HG02588 (cell line): Measurements from ENCODE around the gene SVEP1.

Source experiments
- ATAC-seq: cut with Tn5 transposase; IDR thresholded peaks from one replicate; pipeline ENCODE4 v1.9.1; 2021; ENCODE audit warnings: mild to moderate bottlenecking, moderate library complexity; ENCODE audit not compliant: unreplicated experiment

SVEP1 gene

DNA sequence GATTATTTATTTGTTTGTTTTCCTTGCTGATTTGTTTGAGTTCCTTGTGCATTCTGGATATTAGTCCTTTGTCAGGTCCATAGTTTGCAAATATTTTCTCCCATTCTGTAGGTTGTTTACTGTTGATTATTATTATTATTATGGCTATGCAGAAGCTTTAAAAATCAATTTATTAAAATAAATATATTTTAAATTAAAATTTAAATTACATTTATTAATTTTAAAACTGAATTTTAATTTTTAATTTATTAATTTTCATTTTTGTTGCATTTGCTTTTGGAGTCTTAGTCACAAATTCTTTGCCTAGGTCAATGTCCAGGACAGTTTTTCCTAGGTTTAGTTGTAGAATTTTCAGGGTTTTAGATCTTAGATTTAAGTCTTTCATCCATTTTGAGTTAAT lies 50.9 kb downstream of the SVEP1 start:
- no peak for ATAC-seq

DNA sequence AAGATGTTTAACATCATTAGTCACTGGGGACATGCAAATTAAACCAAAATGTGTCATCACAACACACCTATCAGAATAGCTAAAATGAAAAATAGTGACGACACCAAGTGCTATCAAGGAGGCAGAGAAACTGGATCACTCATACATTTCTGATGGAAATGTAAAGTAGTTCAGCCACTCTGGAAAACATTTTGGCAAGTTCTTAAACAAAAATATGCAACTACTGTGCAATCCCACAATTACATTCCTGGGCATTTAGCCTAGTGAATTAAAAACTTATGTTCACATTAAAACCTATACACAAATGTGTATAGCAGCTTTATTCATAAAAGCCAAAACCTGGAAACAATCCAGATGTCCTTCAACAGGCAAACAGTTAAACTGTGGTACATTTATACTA lies 53.1 kb downstream of the SVEP1 start:
- ATAC-seq, result no peak

DNA sequence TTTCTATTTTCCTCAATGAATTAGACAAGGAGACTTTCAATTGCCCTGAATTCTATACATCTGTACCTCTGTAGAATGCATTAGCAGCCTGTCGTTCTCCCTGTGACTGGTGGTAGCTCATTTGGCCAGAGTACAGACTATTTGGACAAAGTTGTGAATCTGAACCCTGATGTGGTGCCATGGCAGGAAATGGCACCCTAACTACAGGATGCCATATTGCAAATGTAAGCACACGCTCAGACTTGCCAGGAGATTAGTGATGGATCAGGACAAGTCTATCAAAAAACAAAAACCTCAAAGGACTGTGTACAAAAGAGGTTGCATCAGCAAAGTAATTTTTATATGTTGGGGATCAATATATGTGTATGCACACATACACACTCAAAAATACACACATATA lies 58.3 kb downstream of the SVEP1 start:
- no peak for ATAC-seq

DNA sequence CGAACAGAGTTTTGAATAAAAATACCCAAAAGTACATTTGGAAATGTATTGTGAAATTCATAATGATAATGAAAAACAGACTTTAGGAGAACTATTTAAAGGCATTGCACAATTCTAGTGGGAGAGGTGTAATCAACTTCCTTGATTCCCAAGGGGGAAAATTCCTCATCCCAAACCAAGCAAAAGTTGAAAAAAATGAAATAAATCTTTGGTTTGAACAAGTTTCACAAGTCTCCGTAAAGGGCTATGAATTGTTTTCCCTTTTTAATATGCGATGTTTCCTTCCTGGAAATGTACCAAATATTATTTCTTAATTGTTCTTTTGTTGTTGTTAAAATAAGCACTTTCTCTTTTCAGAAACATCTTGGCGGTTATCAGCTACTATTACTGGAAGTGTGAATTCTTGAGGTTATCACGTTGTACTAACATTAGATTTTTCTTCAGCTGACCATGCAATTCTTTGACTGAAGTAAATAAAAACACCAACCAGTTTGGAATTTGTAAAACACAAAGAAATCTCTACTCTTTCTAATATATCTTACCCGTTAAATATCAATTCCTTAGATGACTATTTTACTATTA lies 59.3 kb downstream of the SVEP1 start:
- no peak for ATAC-seq

GRCh38 chr9:110517483-110517882 lies 62.1 kb downstream of the SVEP1 start:
- ATAC-seq, result no peak

DNA sequence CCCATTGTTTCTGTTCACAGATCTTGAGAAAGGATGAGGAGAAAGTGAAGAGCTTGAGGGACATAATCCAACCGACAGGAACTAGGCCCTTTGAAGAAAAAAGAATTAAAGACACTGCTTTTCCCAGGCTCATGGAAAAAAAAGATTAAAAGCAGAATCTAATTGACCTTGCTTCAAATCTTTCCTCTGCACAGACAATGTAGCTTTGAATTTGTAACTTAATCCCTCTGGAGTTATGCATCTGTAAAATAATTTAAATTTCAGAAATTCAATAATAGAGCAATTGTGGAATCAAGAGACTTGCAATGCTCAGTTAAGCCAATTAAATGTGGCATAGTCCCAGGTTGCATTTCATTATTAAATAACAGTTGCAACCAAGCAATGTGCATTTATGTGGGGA lies 64.6 kb downstream of the SVEP1 start:
- no peak for ATAC-seq

DNA sequence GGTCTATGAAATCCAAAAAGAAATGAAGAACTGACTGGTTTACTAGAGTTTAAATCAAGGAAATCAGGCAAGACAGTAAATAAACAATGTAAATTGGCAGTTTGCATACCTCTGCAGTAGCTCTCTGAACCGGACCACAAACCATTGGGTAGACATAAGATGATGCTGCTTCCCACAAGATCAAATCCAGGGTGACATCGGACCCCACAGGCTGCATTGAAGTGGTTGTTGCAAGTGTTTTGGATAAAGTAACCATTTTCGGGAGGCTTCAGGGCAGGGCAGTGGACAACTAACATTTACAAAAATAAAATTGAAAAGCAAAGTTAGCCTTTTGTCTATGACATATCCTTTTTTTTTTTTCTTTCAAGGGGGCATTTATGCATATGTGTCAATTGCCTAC lies 66.7 kb downstream of the SVEP1 start:
- ATAC-seq, result no peak

DNA sequence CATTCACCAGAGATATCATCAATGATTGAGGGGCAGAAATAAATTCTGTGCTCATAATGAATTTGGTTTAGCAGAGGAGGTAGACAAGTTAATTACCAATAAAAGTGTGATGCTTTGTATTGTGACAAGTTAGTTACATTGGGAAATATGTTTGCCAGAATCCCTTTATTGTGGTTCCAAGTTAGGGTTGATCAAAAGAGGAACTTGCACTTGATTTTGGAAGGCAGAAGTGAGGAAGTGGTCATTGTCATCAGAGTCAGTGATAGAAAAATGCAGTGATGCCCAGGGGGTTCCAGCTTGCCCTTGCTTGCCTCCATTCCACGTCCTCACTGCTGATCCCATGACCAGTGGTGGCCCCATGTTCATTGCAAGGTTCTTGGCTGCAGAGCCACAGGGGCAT lies 69.7 kb downstream of the SVEP1 start:
- ATAC-seq, result no peak

GRCh38 chr9:110502842-110503241 lies 76.7 kb downstream of the SVEP1 start:
- no peak for ATAC-seq

DNA sequence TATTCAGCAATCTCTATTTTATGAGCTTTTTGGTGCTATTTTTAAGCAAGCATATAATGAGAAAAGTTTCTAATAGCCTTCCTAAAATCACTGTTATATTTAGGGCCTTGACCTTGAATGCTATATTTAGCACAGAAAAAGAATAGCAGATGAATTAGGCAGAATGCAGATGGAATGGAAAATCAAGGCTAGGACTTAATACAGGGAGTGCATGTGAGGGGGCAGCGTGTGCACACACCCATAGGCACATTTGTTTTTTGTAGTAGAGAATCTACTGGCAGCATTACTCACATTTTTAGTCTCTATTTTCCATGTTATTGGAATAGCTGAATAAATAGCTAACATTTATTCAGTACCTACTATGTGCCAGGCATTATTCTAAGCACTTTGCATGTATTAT lies 79.9 kb downstream of the SVEP1 start:
- ATAC-seq, result no peak

- ATAC-seq, result no peak
Observed at GRCh38 chr9:110487196-110487595, 92.3 kb downstream of the SVEP1 start.

DNA sequence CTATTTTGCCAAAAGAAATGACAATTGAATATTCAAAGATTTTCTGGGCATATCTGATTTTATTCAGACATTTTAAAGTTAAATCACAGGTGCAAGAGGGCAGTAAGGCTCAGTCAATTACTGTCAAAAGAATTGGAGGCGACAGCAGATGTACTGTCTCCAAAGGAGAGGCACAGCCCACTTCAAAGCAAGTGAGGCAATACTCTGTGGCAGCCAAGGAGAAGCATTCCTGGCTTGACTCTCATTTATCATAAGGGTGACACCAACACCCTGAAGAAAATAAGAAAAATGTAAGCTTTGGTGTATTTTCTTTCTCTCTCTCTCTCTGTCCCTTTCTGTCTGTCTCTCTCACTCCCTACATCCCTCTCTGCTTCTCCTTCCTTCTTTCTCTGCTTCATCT lies 93.3 kb downstream of the SVEP1 start:
- no peak for ATAC-seq

GRCh38 chr9:110479481-110479880 lies 100.1 kb downstream of the SVEP1 start:
- no peak for ATAC-seq

DNA sequence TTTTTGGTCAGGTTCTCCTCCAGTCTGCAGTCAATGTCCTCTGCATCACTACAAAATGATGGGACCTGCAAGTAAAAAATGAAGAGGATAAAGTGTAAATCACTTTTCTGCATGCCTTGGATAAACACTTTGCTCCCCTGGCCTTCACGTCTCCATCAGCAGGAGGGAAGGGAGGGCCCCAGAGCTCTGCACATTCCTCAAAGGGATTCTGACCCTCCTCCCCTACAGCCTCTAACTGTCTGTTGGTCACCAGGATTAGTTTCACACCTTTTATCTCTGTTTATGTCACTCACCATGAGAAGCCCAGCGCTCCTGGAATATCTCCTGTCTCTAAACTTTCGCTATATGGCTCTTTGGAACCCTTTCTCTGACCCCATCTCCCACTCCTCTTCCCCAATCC lies 103.3 kb downstream of the SVEP1 start:
- no peak for ATAC-seq

- ATAC-seq, result no peak
Observed at GRCh38 chr9:110472111-110472510, 107.4 kb downstream of the SVEP1 start.

DNA sequence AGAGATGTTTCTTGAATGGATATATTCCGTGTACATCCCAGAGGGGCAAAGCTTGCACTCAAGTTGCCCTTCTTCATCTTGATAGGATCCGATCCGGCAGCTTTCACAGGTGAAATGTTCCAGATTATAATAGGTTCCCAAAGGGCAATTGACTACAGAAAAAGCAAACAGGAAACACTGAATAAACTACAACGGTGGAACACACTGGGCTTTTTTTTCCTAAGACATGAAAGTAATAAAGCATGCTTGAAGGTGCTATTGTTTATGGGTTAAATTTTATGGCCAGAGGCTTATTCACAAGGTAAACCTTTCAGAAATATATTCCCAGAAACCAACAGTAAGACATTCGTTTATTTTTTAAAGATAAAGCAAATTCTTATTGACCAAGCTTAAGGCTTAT lies 110.6 kb downstream of the SVEP1 start:
- ATAC-seq, result no peak

- no peak for ATAC-seq
Observed at GRCh38 chr9:110465190-110465589, 114.4 kb downstream of the SVEP1 start.

- no peak for ATAC-seq
Observed at GRCh38 chr9:110464321-110464720, 115.2 kb downstream of the SVEP1 start.

DNA sequence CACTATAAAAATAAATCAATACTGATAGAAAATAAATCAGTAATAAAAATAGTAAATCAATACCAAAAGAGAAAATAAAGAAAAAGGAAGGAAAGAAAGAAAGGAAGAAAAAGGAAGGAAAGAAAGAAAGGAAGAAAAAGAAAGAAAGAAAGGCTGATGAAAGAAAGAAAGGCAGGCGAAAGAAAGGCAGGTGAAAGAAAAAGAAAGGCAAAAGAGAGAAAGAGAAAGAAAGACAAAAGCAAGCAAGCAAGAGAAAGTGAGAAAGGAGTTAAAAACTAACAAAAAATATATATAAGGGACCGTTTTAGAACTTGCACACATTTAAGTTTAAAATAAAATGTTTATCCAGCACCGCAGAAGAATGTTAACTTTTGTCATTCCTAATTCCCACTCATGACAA lies 116.0 kb downstream of the SVEP1 start:
- no peak for ATAC-seq

- no peak for ATAC-seq
Observed at GRCh38 chr9:110457245-110457644, 122.3 kb downstream of the SVEP1 start.

GRCh38 chr9:110456681-110457080 lies 122.9 kb downstream of the SVEP1 start:
- no peak for ATAC-seq

DNA sequence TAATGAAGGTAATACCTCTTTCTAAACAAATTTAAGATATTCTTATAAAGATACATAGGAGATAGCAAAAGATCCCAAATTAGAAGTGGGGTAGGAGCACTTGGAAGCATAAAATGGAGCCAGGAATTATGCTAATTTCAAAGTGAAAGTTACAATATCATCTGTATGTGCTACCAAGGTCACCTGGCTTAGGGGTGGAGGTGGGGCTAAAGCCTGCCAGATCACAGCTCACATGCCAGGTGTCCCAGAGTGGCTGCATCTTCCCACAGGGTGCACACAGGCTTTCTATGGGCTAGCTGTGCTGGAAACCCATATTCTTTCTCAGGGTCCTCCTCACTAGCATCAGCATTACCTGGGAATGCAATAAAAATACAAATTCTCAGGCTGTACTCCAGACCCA lies 123.7 kb downstream of the SVEP1 start:
- no peak for ATAC-seq

DNA sequence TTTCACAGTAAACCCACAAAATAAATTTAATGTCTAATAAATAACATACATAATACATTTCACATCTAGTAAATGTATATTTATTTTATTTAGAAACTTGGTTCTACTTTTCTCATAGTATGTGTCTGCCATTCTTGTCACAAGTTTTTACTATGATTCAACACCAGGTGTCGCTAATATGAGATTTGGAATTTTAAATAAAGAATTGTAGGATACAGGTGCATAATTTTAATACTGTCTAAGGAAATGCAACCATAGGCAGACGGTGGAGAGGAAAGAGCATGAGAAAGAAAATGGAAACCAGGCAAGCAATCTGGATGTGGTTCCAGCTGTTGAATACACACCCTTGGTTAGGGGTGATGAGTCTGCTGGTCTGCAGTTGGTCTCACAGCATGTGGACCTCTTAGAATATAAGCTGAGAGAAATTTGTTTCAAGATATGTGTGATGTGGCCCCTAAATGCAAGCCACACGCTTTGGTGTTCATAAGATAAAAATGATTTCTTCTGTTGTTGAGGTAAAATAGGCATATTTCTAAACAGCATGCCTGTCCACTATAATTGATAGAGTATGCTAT lies 127.2 kb downstream of the SVEP1 start:
- ATAC-seq, result no peak
